Keratinocyte (primary cell): ENCODE data around the gene BCAR3. TPM values are rescaled to one million over a fixed set of nuclear protein-coding genes. Genes with fewer than 3 reads are reported as not detected.

Source experiments
- DNase-seq: peaks from one replicate; pipeline ENCODE4 v3.0.0-alpha.2; 2011; ENCODE audit warnings: low read depth, missing footprints, low spot score
- FAIRE-seq: peaks from 2 replicates; lab custom pipeline; 2011; peaks lifted over from hg19 to GRCh38; lab: Jason Lieb, UNC
- H2AFZ ChIP-seq: 2 replicates; pipeline ENCODE4 v1.6.0; 2012; ENCODE audit warnings: low read length, control low read depth, inconsistent platforms; ENCODE audit not compliant: control insufficient read depth
- H3K27ac ChIP-seq: 2 replicates; pipeline ENCODE4 v1.5.1; 2011; ENCODE audit warnings: low read length; ENCODE audit not compliant: control insufficient read depth, insufficient read depth
- H3K27me3 ChIP-seq: 3 replicates; pipeline ENCODE4 v1.6.0; 2011; ENCODE audit warnings: low read length; ENCODE audit not compliant: control insufficient read depth, insufficient read depth; ENCODE audit errors: extremely low read depth
- H3K36me3 ChIP-seq, 2 experiments: 2 replicates in 1 of 2; 3 replicates in 1 of 2; pipeline ENCODE4 v1.5.1; 2011; ENCODE audit warnings: low read length in 2 of 2, mild to moderate bottlenecking in 1 of 2; ENCODE audit not compliant: control insufficient read depth in 2 of 2, insufficient read depth in 2 of 2; ENCODE audit errors: extremely low read depth in 1 of 2
- H3K4me1 ChIP-seq: 3 replicates; pipeline ENCODE4 v1.5.1; 2011; ENCODE audit warnings: low read length; ENCODE audit not compliant: control insufficient read depth, insufficient read depth; ENCODE audit errors: extremely low read depth
- H3K4me2 ChIP-seq: 3 replicates; pipeline ENCODE4 v1.6.0; 2011; ENCODE audit warnings: low read depth, low read length; ENCODE audit not compliant: control insufficient read depth, insufficient read depth; ENCODE audit errors: extremely low read depth
- H3K4me3 ChIP-seq, 3 experiments: fragments of 200-600 bp in 1 of 3; sonication (generic) in 1 of 3; 2 replicates in 2 of 3; 3 replicates in 1 of 3; pipeline ENCODE4 v1.5.1; 2011 to 2016; ENCODE audit warnings: low read length in 3 of 3, mild to moderate bottlenecking in 3 of 3, control low read depth in 2 of 3, inconsistent platforms in 1 of 3, low read depth in 1 of 3, mixed read lengths in 1 of 3, mixed run types in 1 of 3, moderate library complexity in 1 of 3; ENCODE audit not compliant: control insufficient read depth in 2 of 3, insufficient read depth in 2 of 3; ENCODE audit errors: extremely low read depth in 1 of 3
- H3K79me2 ChIP-seq: 2 replicates; pipeline ENCODE4 v1.6.0; 2012; ENCODE audit warnings: low read length; ENCODE audit not compliant: control insufficient read depth, insufficient read depth
- H3K9ac ChIP-seq: 3 replicates; pipeline ENCODE4 v1.6.0; 2011; ENCODE audit warnings: low read length; ENCODE audit not compliant: control insufficient read depth, insufficient read depth; ENCODE audit errors: extremely low read depth
- H3K9me1 ChIP-seq: 3 replicates; pipeline ENCODE4 v1.6.0; 2011; ENCODE audit warnings: low read length; ENCODE audit not compliant: control insufficient read depth, insufficient read depth; ENCODE audit errors: extremely low read depth
- H3K9me3 ChIP-seq: 2 replicates; pipeline ENCODE4 v1.5.1; 2012; ENCODE audit warnings: low read depth, low read length; ENCODE audit not compliant: control insufficient read depth
- H4K20me1 ChIP-seq: 3 replicates; pipeline ENCODE4 v1.6.0; 2011; ENCODE audit warnings: low read length; ENCODE audit not compliant: control insufficient read depth, insufficient read depth; ENCODE audit errors: extremely low read depth
- EZH2 ChIP-seq: IDR thresholded peaks from one replicate; pipeline ENCODE4 v1.6.1; 2012; ENCODE audit warnings: inconsistent platforms, mild to moderate bottlenecking, low read length, moderate library complexity
- dilution Hi-C: fragments of 300-500 bp; cut with MboI; formaldehyde crosslinking; loops from one replicate; pipeline ENCODE4 v1.7.0; 2020; ENCODE audit warnings: low sequenced_read_pairs; ENCODE audit not compliant: extremely low pct_ligation_motif_present
- polyA plus RNA-seq, 5 experiments: library from polyadenylated mRNA; depleted of rRNA in 3 of 5; stranded (reverse) in 3 of 5; stranded (forward) in 1 of 5; unstranded in 1 of 5; fragments of >200 nt; gene quantifications; 1 replicate in 1 of 5; 2 replicates in 3 of 5; 3 replicates in 1 of 5; pipeline versions ENCODE4 v1.2.1 to v1.2.3, GENCODE V29; 2011 to 2012; ENCODE audit warnings: missing spikeins in 2 of 5, low read depth in 1 of 5, low replicate concordance in 1 of 5
- TF ChIP-seq, protein P1 (sequence below), 3 experiments: IDR thresholded peaks in 1 of 3; conservative IDR thresholded peaks in 1 of 3; optimal IDR thresholded peaks in 1 of 3; 2 replicates in 2 of 3; 3 replicates in 1 of 3; pipeline versions ENCODE3 to v1.5.1; 2011; ENCODE audit warnings: low read length in 3 of 3, mild to moderate bottlenecking in 3 of 3, moderate library complexity in 2 of 3, control low read depth in 1 of 3, inconsistent platforms in 1 of 3; ENCODE audit not compliant: insufficient read depth in 2 of 3; ENCODE audit errors: extremely low read depth in 1 of 3

BCAR3 gene
- polyA plus RNA-seq, 1 donor (not counting 4 experiments of a cell fraction or from before 2014, with no cell fraction given): 77.2 TPM

DNA sequence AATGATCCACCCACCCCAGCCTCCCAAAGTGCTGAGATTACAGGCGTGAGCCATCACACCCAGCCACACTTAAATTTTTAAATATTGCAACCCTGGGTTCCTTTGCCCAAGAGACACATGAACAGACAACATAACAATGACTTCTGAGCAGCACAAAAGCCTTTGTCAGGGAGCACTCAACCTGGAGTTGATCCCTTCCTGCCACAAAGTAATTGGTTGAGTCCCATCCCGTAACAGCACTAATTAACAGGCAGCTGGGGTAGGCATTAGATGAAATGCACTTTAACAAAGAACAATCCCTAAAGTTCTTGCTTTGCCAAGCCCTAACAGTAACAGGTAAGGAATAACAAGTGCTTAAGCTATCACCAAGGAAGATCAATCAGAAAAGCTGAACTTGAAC, 5.9 kb upstream of the BCAR3 start:
- no peaks in the 10 kb centered on the region for H3K9me3 ChIP-seq
- no peak overlapping the region for H2AFZ ChIP-seq
- no peaks in the 10 kb centered on the region for H3K36me3 ChIP-seq
- H3K79me2 ChIP-seq: peaks cover 10% of the 10 kb centered on the region
- H3K27ac ChIP-seq: no peak overlapping the region
- H3K4me1 ChIP-seq: peaks cover 25% of the 10 kb centered on the region
- no peaks in the 10 kb centered on the region for H3K27me3 ChIP-seq
- no peak overlapping the region for H3K9ac ChIP-seq
- dilution Hi-C loops: no loop called here
- FAIRE-seq (no peak), DNase-seq (no peak)
- no peak for TF ChIP-seq EZH2
- TF ChIP-seq, protein P1, sequence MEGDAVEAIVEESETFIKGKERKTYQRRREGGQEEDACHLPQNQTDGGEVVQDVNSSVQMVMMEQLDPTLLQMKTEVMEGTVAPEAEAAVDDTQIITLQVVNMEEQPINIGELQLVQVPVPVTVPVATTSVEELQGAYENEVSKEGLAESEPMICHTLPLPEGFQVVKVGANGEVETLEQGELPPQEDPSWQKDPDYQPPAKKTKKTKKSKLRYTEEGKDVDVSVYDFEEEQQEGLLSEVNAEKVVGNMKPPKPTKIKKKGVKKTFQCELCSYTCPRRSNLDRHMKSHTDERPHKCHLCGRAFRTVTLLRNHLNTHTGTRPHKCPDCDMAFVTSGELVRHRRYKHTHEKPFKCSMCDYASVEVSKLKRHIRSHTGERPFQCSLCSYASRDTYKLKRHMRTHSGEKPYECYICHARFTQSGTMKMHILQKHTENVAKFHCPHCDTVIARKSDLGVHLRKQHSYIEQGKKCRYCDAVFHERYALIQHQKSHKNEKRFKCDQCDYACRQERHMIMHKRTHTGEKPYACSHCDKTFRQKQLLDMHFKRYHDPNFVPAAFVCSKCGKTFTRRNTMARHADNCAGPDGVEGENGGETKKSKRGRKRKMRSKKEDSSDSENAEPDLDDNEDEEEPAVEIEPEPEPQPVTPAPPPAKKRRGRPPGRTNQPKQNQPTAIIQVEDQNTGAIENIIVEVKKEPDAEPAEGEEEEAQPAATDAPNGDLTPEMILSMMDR (optimal IDR thresholded peaks at IDR 0.05 in 1 of 3, IDR thresholded peaks at IDR 0.05 in 1 of 3, conservative IDR thresholded peaks at IDR 0.05 in 1 of 3; ENCODE audit: extremely low read depth in 1 of 3, insufficient read depth in 2 of 3, low read length in 3 of 3): no peak
- no peaks in the 10 kb centered on the region for H4K20me1 ChIP-seq
- H3K4me3 ChIP-seq: no peak overlapping the region
- no peak overlapping the region for H3K4me2 ChIP-seq
- no peaks in the 10 kb centered on the region for H3K9me1 ChIP-seq

- Histone ChIP-seq H3K9me1 (no peaks in the 10 kb centered on the region), H3K4me1 (peaks cover 22% of the 10 kb centered on the region), H3K4me3 (no peak overlapping the region), H3K36me3 (no peaks in the 10 kb centered on the region), H3K9me3 (no peaks in the 10 kb centered on the region), H3K9ac (no peak overlapping the region), H3K27ac (no peak overlapping the region), H2AFZ (no peak overlapping the region), H3K79me2 (peaks cover 18% of the 10 kb centered on the region), H4K20me1 (no peaks in the 10 kb centered on the region), H3K4me2 (no peak overlapping the region), H3K27me3 (no peaks in the 10 kb centered on the region)
- FAIRE-seq (no peak), DNase-seq (no peak)
- no peak for TF ChIP-seq EZH2
- TF ChIP-seq, protein P1 (optimal IDR thresholded peaks at IDR 0.05 in 1 of 3, IDR thresholded peaks at IDR 0.05 in 1 of 3, conservative IDR thresholded peaks at IDR 0.05 in 1 of 3; ENCODE audit: extremely low read depth in 1 of 3, insufficient read depth in 2 of 3, low read length in 3 of 3): no peak
- dilution Hi-C loops: no loop called here
These were observed 5.0 kb upstream of the BCAR3 start for GRCh38 chr1:93686504-93687250.
